Measurements from ENCODE around the gene ZNF580.

GRCh38 chr19:55670280-55671053 lies 29.7 kb downstream of the ZNF580 start:
- TF ChIP-seq CTCF (IDR thresholded peaks at IDR 0.05) (no peak), ZFX (IDR thresholded peaks at IDR 0.05; ENCODE audit: borderline replicate concordance) (no peak)
